GM12892 (cell line): ENCODE results near the gene TACC3.

ENCODE experiments used
- POLR2AphosphoS5 ChIP-seq: IDR thresholded peaks from 2 replicates; pipeline ENCODE4 v1.6.1; 2011; ENCODE audit warnings: low read depth, low read length, control low read depth
- TAF1 ChIP-seq: IDR thresholded peaks from 2 replicates; pipeline ENCODE4 v1.6.1; 2011; ENCODE audit warnings: low read depth, mild to moderate bottlenecking, control low read depth, low read length, borderline replicate concordance

- TF ChIP-seq POLR2AphosphoS5 (no peak), TAF1 (no peak)
Observed at GRCh38 chr4:1741208-1741607, 19.9 kb downstream of the TACC3 start.
